HT1080 (cell line): ENCODE results near the gene PDXP. TPM values are rescaled to one million over a fixed set of nuclear protein-coding genes. Genes with fewer than 3 reads are reported as not detected.
"Not testable (repeated sequence)": the region's sequence is repeated elsewhere in the genome, so short reads cannot be mapped to it uniquely, and the experiment has no call there.

Experiments
- DNase-seq: peaks from one replicate; pipeline ENCODE4 v3.0.0-alpha.2; 2015; ENCODE audit warnings: low read depth
- polyA plus RNA-seq, 2 experiments: library from polyadenylated mRNA; depleted of rRNA; stranded (reverse); fragments of >200 nt; gene quantifications; 2 replicates each; pipeline ENCODE4 v1.2.3, GENCODE V29; 2015
- total RNA-seq: library from RNA; depleted of rRNA; stranded (reverse); fragments of >200 nt; shearing (Covaris generic); gene quantifications from 2 replicates; pipeline ENCODE4 v1.2.3, GENCODE V29; 2014; rRNA removed

PDXP gene, protein sequence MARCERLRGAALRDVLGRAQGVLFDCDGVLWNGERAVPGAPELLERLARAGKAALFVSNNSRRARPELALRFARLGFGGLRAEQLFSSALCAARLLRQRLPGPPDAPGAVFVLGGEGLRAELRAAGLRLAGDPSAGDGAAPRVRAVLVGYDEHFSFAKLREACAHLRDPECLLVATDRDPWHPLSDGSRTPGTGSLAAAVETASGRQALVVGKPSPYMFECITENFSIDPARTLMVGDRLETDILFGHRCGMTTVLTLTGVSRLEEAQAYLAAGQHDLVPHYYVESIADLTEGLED
- total RNA-seq: 44.5 and 52.0 TPM in 2 replicates
- polyA plus RNA-seq (2015; cell fraction: cytosol; rRNA removed): 22.4 and 29.3 TPM in 2 replicates
- 9.8 and 11.9 TPM in 2 replicates for polyA plus RNA-seq (2015; cell fraction: nucleus; rRNA removed)

DNA sequence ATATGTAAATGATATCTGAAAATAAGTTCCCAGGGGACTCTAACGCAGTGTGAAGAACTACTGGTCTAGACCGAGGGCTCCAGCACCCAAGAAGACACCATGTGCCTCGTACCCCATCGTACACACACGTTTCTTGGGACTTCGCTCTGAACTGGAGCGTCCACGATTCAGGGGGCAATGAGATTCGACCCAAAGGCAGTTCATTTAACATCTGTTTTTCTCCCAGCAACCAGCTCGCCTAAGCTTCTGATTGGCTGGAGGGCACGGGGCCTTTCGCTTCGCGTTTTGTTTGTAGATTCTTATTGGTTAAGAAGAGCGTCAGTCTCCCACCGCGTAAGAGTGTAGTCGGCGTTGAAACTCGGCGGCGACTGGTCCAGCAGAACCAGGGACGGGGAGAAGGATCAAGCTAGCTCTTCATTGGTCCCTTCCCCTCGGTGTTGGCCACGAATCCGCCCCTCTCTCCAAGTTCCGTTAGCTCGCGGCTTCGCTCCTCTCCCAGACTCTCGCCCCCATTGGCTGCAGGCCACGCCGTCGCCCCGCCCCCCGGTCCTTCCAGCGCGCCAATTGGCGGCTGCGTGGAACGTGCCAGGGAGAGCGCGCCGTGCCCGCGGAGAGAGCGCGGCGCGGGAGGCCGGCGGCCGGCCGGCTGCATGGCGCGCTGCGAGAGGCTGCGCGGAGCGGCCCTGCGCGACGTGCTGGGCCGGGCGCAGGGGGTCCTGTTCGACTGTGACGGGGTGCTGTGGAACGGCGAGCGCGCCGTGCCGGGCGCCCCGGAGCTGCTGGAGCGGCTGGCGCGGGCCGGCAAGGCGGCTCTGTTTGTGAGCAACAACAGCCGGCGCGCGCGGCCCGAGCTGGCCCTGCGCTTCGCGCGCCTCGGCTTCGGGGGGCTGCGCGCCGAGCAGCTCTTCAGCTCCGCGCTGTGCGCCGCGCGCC, at the start of gene PDXP:
PDXP (plus strand) TSS at position 591 of the 933 bp plus-strand sequence; CDS start at position 651, 60 bp downstream.
- peak; percentile 100 for DNase-seq

DNA sequence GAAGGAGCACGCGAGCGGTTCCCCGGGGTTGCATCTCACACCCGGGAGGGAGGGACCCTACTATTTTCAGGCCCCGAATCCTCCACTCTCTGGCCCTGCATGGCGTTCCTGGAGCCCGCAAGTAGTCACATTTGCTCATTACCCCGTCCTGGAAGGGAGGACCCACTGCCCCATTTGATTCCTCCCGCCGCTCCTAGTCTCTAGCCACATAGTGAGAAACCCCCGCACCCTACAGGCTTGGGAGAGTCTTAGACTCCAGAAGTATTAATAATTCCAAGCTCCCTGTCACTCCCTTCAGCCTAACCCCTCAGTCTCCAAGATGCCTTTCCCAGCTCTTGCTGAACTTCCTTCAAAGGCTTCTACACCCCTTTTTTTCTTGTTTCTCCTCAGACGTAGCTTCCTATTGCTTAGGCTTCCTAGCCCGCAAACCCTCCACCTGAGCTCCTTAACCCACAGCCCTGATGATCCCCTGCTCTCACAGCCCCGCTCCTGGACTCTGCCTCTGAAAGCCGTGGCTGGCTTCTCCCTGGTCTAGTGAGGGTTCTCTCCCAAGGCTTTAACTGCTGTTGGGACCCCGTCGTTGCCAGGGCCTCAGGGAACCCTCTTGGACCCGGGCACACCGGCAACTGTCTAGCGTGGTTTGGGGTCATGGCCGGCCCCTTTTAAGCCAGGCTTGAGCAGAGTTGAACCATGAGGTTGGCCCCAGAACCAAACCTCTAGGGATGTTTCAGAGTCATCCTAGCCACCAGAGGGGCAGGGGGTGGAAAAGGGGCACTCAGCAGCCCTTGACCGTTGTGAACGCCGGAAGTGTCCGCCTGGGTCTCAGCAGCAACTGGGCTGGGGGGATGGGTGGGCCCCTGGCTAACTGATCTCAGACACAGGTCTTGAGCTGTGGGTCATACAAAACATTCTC, 49.0 kb upstream of the PDXP start:
- DNase-seq: no peak

DNA sequence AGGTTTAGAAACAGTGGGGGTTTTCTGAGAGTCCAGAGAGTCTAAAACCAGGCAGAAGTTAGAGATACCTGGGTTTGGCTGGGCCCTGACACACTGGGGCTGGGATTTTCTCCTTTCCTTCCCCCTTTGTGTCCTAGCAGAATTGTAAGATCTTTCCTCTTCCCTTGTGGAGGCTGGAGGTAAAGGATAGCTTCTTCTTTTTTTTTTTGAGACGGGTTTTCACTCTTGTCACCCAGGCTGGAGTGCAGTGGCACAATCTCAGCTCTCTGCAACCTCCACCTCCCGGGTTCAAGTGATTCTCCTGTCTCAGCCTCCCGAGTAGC, 48.4 kb upstream of the PDXP start:
- DNase-seq: not testable (repeated sequence)

DNA sequence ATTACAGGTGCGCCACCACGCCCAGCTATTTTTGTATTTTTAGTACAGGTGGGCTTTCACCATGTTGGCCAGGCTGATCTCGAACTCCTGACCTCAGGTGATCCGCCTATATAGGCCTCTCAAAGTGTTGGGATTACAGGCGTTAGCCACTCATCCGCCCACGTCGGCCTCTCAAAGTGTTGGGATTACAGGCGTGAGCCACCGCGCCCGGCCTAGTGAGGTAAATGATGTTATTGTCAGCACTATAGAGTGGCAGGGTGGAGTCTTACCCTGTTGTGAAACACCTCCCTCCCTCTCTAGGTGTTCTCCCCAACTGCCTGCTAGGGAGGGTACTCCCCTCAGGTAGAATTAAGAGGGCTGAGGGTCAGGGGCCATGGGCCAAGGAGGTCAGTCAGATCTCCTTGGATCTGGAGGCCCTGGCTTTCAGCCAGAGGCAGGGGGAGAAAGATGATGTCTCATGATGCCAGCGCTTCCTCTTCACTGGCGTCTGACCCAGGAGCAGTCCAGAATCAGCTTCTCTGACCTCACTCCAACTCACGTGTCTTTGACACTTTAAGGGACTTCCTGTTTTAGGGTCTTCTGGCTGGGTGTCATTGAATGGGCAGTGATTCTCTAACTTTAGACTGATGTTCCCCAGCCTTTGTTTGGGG, 47.9 kb upstream of the PDXP start:
- DNase-seq: no peak

DNA sequence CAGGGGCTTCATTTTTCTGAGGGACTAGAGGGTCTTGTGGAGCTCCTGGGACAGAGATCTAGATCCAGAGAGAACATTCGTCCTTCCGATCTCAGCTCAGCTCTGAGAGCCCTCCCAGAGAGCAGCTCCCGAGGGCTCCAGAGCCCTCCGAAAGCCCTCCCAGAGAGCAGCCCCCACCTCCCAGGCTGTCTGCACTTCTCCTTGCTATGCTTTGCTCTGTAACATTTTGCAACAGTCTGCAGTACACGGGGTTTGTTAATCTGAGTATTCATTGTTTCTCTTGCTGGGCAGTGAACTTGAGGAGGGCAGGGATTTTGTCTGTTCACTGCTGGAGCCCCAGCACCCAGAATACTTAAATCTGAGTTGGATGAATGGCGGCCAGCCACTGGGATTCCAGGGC, 47.3 kb upstream of the PDXP start:
- no peak for DNase-seq

DNA sequence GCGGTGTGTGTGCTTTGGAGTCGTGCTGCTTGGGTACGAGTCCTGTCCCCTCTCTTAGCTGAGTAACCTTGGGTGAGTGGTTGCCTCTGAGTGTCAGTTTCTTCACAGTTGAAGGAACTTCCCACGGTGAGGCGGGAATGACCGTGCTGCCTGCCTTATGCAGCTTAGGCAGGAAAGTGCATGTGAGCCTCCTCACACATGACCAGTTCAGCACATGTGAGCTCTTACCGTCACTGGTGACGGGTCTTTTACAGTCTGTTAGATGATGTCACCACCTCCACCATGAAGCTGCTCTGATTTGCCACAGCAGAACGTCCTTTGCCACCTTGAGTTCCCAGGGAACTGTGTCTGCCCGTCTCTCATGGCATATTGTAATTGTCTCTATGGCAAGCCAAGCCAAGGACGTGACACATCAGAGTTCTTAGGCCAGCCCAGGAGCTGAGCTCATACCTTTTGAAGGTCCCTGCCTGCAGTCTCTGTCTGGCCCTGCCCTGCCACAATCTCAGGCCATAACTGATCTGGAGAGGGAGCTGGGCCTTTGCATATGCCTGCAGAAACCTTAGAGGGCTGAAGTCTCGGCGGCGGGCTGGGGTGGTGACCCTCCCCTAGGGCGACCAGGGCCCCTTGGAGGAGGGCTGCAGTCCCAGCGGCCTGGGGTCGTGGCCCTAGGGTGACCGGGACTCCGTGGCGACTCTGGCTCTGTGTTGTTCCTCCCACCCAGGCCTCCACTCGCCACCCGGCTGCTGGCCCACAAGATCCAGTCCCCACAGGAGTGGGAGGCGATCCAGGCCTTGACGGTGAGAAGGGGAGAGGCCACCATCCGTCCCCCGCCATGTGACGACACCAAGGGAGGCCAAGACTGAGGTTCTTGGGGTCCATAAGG, 42.1 kb upstream of the PDXP start:
- no peak for DNase-seq

DNA sequence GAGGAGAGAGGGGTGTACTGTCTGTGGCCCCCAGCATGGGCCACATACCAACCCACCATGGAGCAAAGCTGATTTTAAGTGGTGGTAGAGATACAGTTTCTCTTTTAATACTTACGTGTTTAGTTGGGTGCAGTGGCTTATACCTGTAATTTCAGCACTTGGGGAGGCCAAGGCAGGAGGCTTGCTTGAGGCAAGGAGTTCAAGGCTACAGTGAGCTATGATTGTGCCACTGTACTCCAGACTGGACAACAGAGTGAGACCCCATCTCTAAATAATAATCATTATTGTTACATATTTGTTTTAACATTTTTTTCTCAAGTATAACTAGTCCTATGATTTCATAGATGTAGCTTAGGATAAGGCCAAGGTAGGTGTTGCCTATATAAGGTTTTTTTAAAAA, 41.1 kb upstream of the PDXP start:
- DNase-seq: no peak

DNA sequence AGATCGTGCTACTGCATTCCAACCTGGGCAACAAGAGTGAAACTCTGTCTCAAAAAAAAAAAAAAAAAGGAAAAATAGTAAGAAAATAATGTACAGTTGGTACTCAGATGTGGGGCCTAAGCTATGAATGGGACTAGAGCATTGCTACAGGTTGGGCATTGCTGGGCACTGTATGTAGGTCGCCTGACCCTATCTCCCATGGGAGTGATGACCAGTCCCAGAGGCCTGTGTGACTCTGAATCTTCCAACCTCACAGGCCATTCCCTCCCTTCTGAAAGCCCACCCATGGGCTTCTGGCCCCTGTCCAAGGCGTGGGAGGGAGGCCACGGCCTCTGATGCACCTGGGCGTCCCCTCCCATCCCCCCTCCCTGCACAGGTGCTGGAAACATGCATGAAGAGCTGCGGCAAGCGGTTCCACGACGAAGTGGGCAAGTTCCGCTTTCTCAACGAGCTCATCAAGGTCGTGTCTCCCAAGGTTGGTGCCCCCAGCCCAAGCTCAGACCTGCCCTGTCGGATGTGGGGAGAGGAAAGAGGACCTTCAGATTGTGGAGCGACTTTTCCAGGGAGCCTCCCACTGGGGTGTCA, 40.4 kb upstream of the PDXP start:
- no peak for DNase-seq

DNA sequence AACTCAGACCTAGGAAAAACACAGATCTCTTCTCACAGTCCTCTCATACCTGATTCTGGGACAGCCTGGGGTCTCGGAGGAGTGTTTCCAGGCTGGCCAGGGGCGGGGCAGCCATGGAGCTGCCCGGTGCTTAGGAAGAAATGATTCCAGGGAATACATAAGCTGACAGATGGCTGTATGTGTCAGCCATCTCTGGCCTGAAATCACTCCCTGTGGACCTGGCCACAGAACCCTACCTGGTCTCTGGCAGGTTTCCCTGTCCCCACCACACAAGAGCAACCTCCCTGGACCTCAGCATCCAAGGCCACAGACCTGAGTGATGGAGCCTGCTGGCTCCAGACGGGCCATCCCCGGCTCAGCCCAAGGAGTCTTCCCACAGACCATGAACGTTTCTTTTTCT, 39.8 kb upstream of the PDXP start:
- DNase-seq: no peak

DNA sequence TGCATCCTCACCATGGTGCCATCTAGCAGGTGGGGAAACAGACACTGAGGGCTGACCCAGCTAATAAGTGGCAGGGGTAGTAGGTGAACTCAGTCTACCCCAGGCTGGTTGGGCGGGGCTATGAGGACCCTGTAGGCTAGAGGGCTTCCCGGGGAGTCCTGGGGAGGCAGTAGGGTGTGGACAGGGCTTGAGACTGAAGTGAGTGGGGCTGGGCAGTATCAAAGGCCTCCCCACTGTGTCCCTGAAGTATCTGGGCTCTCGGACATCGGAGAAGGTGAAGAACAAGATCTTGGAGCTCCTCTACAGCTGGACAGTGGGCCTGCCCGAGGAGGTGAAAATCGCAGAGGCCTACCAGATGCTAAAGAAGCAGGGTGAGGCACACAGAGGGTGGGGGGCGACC, 38.5 kb upstream of the PDXP start:
- no peak for DNase-seq

DNA sequence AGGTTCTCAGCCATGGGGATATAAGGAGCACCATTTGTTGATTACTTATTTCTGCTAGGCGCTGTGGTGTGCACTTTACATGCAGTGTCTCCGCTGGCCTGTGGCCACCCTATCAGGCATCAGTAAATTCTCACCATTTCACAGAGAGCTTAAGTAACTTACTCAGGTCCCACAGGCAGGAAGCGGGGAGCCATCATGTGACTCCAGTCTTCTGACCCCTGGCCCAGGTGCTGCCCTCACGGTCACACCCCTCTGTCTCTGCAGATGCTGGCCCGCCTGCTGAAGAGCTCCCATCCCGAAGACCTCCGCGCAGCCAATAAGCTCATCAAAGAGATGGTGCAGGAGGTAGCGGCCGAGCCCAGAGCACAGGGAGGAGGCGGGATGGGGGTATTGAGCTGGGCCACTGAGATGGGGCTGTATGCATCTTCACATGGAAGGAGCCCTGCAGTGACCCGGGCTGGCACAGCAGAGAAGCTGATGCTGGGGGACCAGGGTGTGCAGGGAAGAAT, 37.1 kb upstream of the PDXP start:
- DNase-seq: no peak

DNA sequence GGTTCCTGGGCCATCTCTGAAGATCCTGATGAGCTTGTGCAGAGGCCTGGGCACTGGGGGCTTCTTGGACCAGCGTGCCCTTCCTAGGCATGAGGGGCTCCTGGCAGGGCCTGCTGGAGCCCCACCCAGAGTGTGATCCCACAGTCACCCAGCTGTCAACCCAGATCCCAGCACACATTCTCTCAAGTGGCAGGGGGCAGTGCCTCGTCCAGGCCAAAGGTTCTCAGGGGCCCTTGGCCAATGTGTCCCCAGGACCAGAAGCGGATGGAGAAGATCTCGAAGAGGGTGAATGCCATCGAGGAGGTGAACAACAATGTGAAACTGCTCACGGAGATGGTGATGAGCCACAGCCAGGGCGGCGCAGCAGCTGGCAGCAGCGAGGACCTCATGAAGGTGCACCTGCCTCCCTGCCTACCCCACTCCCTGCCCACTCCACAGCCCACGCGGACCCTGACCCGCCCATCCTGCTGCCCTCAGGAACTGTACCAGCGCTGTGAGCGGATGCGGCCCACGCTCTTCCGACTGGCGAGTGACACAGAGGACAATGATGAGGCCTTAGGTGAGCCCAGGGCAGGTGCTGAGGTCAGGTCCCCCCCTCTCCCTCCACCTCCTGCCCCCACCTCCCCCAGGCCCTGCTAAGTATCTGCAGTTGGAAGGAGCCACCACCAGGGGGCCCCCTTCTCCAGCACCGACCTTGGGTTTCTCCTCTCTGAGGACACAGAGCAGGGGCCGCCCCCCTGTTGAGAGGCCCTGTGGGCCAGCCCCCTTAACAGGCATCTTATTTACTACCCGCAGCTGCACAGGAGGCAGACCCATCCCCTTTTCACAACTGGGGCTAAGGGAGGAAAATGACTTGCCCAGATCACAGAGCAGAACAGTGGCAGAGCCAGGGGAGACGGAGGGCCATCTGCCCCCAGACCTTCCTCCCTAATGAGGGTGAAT, 35.2 kb upstream of the PDXP start:
- no peak for DNase-seq

DNA sequence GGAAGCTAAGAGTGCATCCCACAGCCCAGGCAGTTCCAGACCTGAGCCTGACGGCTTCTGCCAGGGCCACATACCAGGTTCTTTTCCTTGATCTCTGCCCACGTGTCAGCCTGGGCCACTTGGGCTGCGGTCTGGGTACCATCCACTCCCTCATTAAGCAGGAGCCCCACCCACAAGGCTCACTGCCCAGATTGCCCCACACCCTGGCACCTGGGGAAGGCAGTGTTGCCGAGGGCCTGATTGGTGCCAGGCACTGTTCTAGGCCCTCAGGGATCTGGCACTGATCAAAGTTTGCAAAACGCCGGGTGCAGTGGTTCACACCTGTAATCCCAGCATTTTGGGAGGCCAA, 34.5 kb upstream of the PDXP start:
- no peak for DNase-seq

DNA sequence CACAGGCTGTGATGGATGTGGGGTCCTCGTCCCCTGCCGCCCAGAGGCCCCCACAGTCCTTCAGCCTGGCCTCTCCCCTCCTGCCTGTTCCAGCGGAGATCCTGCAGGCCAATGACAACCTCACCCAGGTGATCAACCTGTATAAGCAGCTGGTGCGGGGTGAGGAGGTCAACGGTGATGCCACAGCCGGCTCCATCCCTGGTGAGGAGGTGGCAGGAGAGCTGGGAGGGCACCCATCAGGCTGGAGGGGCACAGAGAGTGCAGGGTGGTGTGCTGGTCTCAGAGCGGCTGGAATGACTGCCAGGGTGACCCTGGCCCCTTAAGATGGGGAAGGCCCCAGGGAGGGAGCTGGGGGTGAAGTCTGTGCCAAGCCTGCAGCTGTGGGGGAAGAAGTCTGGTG, 33.6 kb upstream of the PDXP start:
- DNase-seq: no peak

DNA sequence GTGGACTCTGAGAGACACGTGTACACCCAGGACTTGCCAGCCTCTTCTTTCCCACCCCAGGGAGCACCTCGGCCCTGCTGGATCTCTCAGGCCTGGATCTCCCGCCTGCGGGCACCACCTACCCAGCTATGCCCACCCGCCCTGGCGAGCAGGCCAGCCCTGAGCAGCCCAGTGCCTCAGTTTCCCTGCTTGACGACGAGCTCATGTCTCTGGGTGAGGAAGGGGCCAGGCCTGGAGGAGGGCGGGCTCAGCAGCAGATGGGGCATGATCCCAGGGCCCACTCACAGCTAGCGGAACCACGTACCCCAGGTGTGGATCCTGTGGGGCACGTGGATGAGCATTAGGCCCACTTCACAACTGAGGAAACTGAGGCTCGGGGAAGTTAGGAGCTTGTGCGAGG, 32.8 kb upstream of the PDXP start:
- DNase-seq: no peak

DNA sequence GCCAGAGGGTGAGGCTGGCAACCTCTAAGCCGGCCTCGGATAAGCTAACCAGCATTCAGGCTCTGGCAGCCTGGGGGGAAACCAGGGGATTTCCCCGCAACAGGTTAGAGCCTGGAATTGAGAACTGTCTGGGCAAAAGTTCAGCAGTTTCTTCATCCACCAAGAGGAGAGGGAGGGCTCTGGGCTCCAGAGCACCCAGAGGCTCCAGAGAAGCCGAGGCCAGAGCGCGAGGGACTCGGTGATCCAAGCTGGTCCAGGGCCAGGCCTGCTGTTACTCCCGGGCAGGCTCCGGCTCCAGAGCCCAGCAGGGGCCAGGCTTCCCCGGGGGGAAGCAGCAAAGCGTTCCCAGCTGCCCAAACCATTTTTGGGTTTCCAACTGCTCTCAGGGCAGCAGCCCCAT, 32.4 kb upstream of the PDXP start:
- DNase-seq: no peak

DNA sequence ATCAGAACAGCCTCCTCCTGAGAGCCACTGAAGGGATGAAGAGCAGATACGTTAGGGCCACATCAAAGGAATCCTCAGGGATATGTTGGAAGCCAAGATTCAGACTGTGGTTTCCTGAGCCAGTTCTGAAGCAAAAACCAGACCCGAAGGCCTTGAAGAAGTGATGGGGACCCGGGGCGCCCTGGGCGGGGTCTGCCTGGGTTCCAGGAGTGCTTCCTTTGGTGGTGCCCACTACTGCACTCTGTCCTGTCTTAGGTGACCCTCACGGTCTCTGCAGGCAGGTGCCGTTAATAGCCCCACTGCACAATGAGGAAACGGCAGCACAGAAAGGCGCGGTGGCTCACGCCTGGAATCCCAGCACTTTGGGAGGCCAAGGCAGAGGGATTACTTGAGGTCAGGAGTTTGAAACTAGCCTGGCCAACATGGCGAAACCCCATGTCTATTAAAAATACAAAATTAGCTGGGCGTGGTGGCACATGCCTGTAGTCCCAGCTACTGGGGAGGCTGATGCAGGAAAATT, 31.9 kb upstream of the PDXP start:
- no peak for DNase-seq

DNA sequence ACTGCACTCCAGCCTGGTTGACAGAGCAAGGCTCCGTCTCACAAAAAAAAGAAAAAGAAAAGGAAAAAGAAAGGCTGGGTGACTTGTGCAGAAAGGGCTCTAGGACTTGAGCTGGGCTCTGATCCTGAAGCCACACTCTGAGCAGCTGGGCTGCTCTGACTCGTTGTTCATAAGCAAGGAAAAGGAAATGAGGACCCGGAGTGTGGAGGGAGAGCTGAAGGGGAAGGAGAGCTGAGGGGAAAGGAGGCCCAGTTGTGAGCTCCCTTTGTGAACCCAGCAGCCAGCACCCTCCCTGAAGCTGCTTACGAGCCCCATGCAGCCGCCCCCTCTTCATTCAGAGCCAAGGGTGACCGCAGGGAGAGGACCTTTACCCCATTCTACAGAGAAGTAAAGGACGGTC, 31.4 kb upstream of the PDXP start:
- DNase-seq: peak; percentile 32
